ENCODE data around the gene TATDN3. TPM values are rescaled to one million over a fixed set of nuclear protein-coding genes. Genes with fewer than 3 reads are reported as not detected.

TATDN3 gene
- total and polyA plus RNA-seq, 2 of the 8 experiments (the other 6 are each of a cell fraction or from before 2014, with no cell fraction given): 6.9 to 19.4 TPM

DNA sequence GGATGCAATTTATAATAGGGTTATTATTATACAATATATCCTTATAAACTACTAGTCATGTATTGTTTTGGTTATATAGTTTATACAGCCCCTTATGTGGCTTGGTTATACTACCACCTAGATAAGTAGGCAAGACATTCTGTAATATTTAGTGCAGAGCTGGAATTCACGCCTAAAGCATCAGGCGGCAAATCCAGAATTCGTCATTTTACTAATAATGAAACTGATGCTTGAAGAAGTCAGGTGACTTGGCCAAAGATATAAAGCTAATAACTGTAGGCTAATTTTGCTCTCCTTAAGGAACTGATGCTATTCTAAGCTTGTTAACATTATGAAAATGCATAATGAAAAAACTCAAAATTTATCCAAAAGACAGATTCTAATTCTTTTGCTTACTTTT lies 10.9 kb upstream of the TATDN3 start:
- H3K18ac ChIP-seq (ENCODE audit: extremely low read depth, low read length): no peak overlapping the region
- DNase-seq (ENCODE audit: low read depth in 1 of 2, low spot score in 2 of 2) (no peak), FAIRE-seq (no peak)
- no peak overlapping the region for H3K27ac ChIP-seq (ENCODE audit: low read depth, low read length)
- WGBS, 2 experiments (ENCODE audit: extremely low coverage in 1 of 2, insufficient coverage in 1 of 2, insufficient read length in 1 of 2, insufficient replicate concordance in 2 of 2, low coverage in 1 of 2, low lambda C conversion rate in 2 of 2, missing lambda C conversion rate in 1 of 2): 91% methylated on average over 3 of the region's 3 CpGs; no CpG with 5 or more reads in 1 of the 2 experiments
- no peak overlapping the region for H2BK12ac ChIP-seq (ENCODE audit: low read depth, low read length)
- peaks cover 5 to 53% (median 29%) of the 10 kb centered on the region in 4 experiments; a peak in 7 of 8 replicates for H3K36me3 ChIP-seq (ENCODE audit: control insufficient read depth in 2 of 4, insufficient read depth in 4 of 4, low read length in 3 of 4)
- no peak overlapping the region for H3K4me2 ChIP-seq (ENCODE audit: insufficient read depth in 1 of 2, low read depth in 2 of 2, low read length in 2 of 2)
- H3K79me1 ChIP-seq (ENCODE audit: low read depth, low read length): no peaks in the 10 kb centered on the region; the same call in 1 of the 2 replicates
- H3K4ac ChIP-seq (replicated peaks; ENCODE audit: insufficient read length, low read depth, low read length): no peak overlapping the region
- no peak overlapping the region for H2AFZ ChIP-seq (ENCODE audit: low read length)
- H4K20me1 ChIP-seq (replicated peaks in 1 of 2; ENCODE audit: control insufficient read depth in 1 of 2, insufficient read depth in 2 of 2, low read length in 2 of 2): no peaks in the 10 kb centered on the region
- no peak overlapping the region for H3K23ac ChIP-seq (ENCODE audit: insufficient read length)
- no peaks in the 10 kb centered on the region for H3K4me1 ChIP-seq (replicated peaks in 1 of 4; ENCODE audit: control insufficient read depth in 3 of 4, insufficient read depth in 4 of 4, low read length in 3 of 4)
- ChIA-PET CTCF (ENCODE audit: partially characterized antibody) (interaction anchor here (0.7 to 2.7 kb wide), 9 partner anchors 8 to 324 kb away, joined by 3 to 19 read pairs (median 6); no protein-coding TSS in a partner anchor), POLR2A (ENCODE audit: partially characterized antibody) (interaction anchor here (1.7 kb wide), 1 partner anchor 11 kb away, joined by 6 read pairs; the partner anchor contains the start of genes NSL1 and TATDN3)
- no peak overlapping the region for H2AK5ac ChIP-seq (ENCODE audit: low read depth, low read length)
- no peak overlapping the region for H2BK15ac ChIP-seq (ENCODE audit: low read length)
- no peak overlapping the region for H3K56ac ChIP-seq (replicated peaks; ENCODE audit: insufficient read length, low read depth, low read length)
- H3K79me2 ChIP-seq (ENCODE audit: control insufficient read depth in 1 of 2, insufficient read depth in 2 of 2, low read length in 2 of 2): no peaks in the 10 kb centered on the region
- H4K8ac ChIP-seq (ENCODE audit: extremely low read depth, insufficient read depth, low read length): no peak overlapping the region
- peaks cover 0 to 5% of the 10 kb centered on the region in 2 experiments; a peak in 2 of 4 replicates for H3K9me3 ChIP-seq (ENCODE audit: insufficient read depth in 2 of 2, low read depth in 1 of 2, low read length in 1 of 2)
- no peak overlapping the region for H3K4me3 ChIP-seq (ENCODE audit: extremely low read depth in 1 of 4, insufficient read depth in 2 of 4, low read depth in 3 of 4, low read length in 4 of 4)
- H4K91ac ChIP-seq (replicated peaks; ENCODE audit: insufficient read length, low read length): no peak overlapping the region
- no peak overlapping the region for H4K5ac ChIP-seq (ENCODE audit: insufficient read length, low read depth, low read length)
- no peak overlapping the region for H3K14ac ChIP-seq (ENCODE audit: insufficient read length)
- no peak overlapping the region for H2BK20ac ChIP-seq (ENCODE audit: low read length)
- no peaks in the 10 kb centered on the region for H3K27me3 ChIP-seq (replicated peaks in 1 of 4; ENCODE audit: control insufficient read depth in 3 of 4, extremely low read depth in 1 of 4, insufficient read depth in 3 of 4, low read length in 3 of 4)
- H2BK120ac ChIP-seq (replicated peaks; ENCODE audit: low read depth, low read length): no peak overlapping the region
- no peaks in the 10 kb centered on the region for H3K23me2 ChIP-seq (ENCODE audit: low read depth, low read length)
- H2BK5ac ChIP-seq (ENCODE audit: low read depth, low read length): no peak overlapping the region
- no peak overlapping the region for H3K9ac ChIP-seq (replicated peaks in 1 of 4; ENCODE audit: extremely low read depth in 1 of 4, low read depth in 3 of 4, low read length in 3 of 4)
